ENCODE data around the gene DDRGK1. TPM values are rescaled to one million over a fixed set of nuclear protein-coding genes. Genes with fewer than 3 reads are reported as not detected.

Gene DDRGK1
- total and polyA plus RNA-seq, 8 donors: 42.0 to 52.8 (median 48.1) TPM

- peak overlapping the region; percentile 77 to 88 (median 85) for H3K27ac ChIP-seq
- no peaks in the 10 kb centered on the region for H3K9me3 ChIP-seq
- FAIRE-seq (no peak), ATAC-seq (no peak), DNase-seq (peak in 1 of 6 donors; percentile 57)
- no peak for TF ChIP-seq CTCF (IDR thresholded peaks at IDR 0.05)
- 2 to 3% methylated on average over 13 of the region's 13 CpGs for WGBS, 2 donors
- H3K36me3 ChIP-seq: no peaks in the 10 kb centered on the region
- H3K4me3 ChIP-seq: peak overlapping the region; percentile 70 to 83 (median 74)
- intact Hi-C loops (cut with DNase I): loop anchor here in 1 of 3 donors (10.0 kb wide), 1 partner anchor 60 kb away; no protein-coding TSS in a partner anchor
- H3K27me3 ChIP-seq: no peaks in the 10 kb centered on the region
- H3K4me1 ChIP-seq: peaks cover 5 to 20% (median 18%) of the 10 kb centered on the region in 3 donors
Measured at GRCh38 chr20:3174442-3175261, 29.8 kb downstream of the DDRGK1 start.

DNA sequence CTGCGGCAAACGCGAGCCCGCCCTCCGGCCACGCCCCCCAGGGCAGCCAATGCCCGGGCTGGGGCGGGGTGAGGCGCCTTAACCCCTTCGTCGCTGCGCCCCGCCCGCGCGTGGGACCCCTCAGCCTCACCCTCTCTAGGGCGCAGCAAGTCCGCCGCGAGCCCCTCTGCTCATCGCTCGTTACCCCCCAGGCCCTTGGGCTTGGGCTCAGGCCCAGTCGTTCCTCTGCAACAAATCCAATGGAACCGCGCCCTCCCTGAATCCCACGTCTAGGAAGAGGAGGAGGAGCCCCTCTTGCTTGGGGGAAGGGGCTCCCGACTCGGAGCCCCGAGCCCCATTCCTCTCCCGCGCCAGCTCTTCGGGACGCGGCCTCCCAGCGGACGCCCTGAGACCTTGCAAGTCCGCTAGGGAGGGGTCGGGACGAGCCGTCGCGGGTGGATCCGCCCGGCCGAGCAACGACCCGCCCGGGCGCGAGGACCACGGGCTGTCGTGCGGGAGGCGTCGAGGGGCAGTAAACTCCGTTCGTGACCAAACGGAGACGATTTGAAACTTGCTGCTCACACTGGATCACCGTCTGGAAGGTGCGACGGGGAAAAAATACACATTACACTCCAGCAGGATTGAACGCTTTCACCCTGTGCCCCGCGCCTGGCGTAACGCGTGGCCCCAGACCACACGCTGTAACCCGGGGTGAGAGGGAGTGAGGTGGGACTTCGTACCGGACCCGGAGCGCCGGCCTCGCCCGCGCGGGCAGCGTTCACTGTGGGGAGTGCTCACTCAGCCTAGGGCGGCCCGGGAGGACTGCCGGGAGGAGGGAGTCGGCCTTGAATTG is 30.7 kb downstream of the DDRGK1 start:
- FAIRE-seq: no peak
- 1% methylated on average over 80 to 84 of the region's 84 CpGs for WGBS, 2 donors
- no peak for TF ChIP-seq CTCF (IDR thresholded peaks at IDR 0.05)
- H3K4me1 ChIP-seq: peaks cover 5 to 20% (median 18%) of the 10 kb centered on the region in 3 donors
- H3K27me3 ChIP-seq: no peaks in the 10 kb centered on the region
- no peaks in the 10 kb centered on the region for H3K9me3 ChIP-seq
- peak; percentile 88 to 94 (median 92) for ATAC-seq
- intact Hi-C loops (cut with DNase I): loop anchor here in 1 of 3 donors (10.0 kb wide), 1 partner anchor 59 kb away; no protein-coding TSS in a partner anchor
- peak overlapping the region; percentile 70 to 83 (median 74) for H3K4me3 ChIP-seq
- peak overlapping the region; percentile 77 to 88 (median 85) for H3K27ac ChIP-seq
- H3K36me3 ChIP-seq: no peaks in the 10 kb centered on the region
- peak; percentile 88 to 98 (median 93) for DNase-seq

DNA sequence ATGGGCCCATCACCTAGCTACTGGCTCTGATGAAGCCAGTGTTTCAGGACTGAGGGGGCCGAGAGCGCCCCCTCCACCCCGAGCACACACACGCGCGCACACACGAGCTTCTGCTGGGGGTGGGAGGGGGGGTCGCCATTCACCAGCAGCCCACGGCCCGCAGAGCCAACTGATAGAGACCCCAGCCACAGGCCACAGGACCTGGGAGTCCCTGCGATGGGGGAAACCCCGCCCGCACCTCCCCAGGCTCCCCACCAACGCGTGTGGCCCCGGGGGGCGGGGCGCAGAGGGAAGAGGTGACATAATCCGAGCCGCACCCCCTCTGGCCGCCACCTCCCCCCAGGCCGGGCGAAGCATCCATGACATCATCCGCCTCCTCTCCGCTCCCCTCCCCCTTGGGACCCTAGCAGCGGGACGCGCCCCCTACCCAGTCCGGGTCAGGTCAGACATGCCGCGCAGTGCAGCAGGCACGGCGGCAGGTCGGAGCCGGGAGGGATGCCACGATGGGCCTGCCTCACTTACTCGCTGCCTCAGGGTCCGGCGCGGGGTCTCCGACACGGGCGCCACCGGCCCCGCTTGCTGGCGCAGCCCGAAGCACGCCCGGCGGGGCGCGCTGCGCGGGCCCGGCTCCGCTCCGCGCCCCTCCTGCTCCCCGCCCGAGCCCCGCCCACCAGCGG is 31.4 kb downstream of the DDRGK1 start, which contains the start of gene LZTS3:
Gene LZTS3 (minus strand): TSS at position 617 of the 677 bp plus-strand sequence. CDS start 6,386 bp downstream, outside the sequence.
- FAIRE-seq (no peak), ATAC-seq (peak; percentile 39 to 53 (median 46)), DNase-seq (peak; percentile 74 to 92 (median 81))
- no peak for TF ChIP-seq CTCF (IDR thresholded peaks at IDR 0.05)
- H3K4me3 ChIP-seq: peak within 1 kb of the TSS; percentile 70 to 83 (median 74)
- H3K27ac ChIP-seq: peak within 1 kb of the TSS; percentile 77 to 88 (median 85)
- no peaks in the 10 kb centered on the region for H3K9me3 ChIP-seq
- intact Hi-C loops (cut with DNase I): loop anchor here in 1 of 3 donors (10.0 kb wide), 1 partner anchor 58 kb away; no protein-coding TSS in a partner anchor
- no peaks in the 10 kb centered on the region for H3K36me3 ChIP-seq
- 1% methylated on average over 51 to 62 of the region's 62 CpGs for WGBS, 2 donors
- H3K4me1 ChIP-seq: peaks cover 8 to 20% (median 16%) of the 10 kb centered on the region in 3 donors
- no peaks in the 10 kb centered on the region for H3K27me3 ChIP-seq

- no peak for DNase-seq
- Histone ChIP-seq H3K27me3 (no peaks in the 10 kb centered on the region), H3K4me3 (peak overlapping the region; percentile 70 to 83 (median 74)), H3K4me1 (peaks cover 8 to 16% (median 13%) of the 10 kb centered on the region in 3 donors), H3K9me3 (no peaks in the 10 kb centered on the region), H3K36me3 (no peaks in the 10 kb centered on the region), H3K27ac (no peak overlapping the region)
- no peak for FAIRE-seq
- WGBS, 2 donors: 24 to 43% methylated on average over 5 of the region's 5 CpGs
- intact Hi-C loops (cut with DNase I): loop anchor here in 1 of 3 donors (10.0 kb wide), 1 partner anchor 58 kb away; no protein-coding TSS in a partner anchor
- no peak for TF ChIP-seq CTCF (IDR thresholded peaks at IDR 0.05)
- ATAC-seq: no peak
Measured at GRCh38 chr20:3172126-3172932, 32.2 kb downstream of the DDRGK1 start.
